ENCODE measurements around the gene EPB41L1.

EPB41L1 gene

DNA sequence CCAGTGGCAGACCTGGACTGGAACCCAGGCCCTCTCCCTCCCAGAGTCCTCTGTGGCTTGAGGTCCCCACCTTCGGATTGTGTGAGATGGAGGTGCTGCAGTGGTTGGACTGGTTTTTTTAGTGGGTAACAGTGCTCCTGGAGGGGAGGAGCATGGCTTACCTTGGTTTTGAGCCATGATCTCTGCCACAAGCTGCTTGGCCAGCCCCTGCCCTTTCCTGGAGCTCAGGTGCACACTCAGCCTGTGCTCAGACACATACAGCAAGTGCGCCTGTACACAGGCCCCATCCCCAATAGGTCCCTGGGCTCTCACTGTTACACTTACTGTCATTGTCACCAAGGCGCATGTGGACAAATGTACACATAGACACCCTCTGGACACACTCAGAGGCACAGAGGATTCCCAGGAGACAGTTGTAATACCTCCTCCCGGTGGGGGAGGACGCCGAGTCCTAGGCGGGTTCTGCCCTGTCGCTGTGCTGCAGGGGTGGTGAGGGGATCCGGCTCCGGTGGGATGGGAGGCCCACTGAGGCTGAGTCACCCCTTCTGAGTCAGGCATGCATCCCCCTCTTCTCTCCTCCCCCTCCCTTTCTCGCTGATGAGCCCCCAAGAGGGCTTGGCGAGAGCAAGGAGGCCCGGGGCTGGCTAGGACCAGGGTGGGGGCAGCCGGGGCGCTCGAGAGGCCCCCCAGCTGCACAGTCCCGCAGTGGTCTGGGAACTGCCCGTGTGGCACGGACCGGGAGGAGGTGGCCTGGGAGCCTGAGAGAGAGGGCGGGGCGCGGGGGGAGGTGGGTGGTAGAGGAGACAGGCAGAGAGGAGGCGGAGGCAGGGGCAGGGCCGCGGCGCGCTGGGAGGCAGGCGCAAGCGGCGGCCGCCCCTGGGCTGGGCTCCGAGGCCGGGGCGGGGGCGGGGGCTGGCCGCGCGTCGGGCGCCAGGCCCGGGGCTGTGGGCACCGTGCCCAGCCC is 522 bp upstream of the EPB41L1 start:
- in situ Hi-C loops (cut with MboI; ENCODE audit: low sequenced_read_pairs) = no loop called here

DNA sequence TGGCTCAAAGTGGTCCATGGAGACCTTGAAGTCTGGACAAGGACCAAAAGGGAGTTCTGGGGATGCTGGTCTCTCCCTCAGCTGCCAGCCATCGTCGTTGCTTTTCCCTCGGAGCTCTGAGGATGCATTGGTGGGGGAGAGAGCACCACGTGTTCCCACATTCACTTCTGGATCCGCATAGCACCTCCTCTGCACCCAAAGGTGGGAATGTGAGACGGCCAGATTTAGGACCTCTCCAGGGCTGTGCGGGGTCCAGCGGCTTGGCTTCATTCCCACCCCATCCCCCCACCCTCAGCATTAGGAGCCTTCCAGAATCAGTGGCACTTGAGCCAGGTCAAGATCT is 1.1 kb downstream of the EPB41L1 start:
- in situ Hi-C loops (cut with MboI; ENCODE audit: low sequenced_read_pairs) = no loop called here

DNA sequence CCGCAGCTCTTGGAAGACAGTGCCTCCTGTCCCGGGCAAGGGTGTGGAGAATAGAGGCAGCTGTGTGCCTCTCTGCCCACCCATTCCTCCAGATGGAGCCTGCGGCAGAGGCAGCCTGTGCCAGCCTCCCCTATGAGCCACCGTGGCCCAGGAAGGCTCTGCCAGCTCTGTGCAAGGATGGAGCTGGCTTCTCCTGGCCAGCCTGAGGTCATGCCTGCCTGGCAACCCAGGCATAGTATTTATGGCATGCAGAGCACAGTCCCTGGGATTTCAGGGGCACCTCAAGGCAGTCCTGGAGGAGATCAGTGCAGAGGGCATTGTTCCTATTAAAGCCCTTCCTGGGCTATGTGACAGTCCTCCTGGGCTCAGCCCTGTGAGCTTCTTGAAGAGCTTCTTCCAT is 1.5 kb downstream of the EPB41L1 start:
- in situ Hi-C loops (cut with MboI; ENCODE audit: low sequenced_read_pairs) = no loop called here

DNA sequence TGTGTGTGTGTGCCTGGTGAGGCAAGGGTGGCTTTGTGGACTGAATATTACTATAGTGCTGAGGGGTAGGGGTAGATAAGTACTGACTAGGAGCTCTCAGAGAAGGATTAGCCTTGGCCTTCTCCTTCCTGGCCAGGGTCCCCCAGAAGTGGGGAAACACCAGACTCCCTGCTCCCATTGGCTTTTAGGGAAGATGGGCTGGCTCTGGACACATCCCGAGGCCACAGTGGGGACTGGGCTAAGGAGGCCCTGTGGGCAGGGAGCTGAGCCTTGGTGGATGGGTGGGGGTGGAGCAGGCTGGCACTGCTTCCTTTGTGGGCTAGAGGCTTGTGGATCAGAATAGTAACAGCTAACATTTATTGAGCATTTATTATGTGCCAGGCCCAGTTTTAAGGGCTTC is 3.1 kb downstream of the EPB41L1 start:
- in situ Hi-C loops (cut with MboI; ENCODE audit: low sequenced_read_pairs) = no loop called here

DNA sequence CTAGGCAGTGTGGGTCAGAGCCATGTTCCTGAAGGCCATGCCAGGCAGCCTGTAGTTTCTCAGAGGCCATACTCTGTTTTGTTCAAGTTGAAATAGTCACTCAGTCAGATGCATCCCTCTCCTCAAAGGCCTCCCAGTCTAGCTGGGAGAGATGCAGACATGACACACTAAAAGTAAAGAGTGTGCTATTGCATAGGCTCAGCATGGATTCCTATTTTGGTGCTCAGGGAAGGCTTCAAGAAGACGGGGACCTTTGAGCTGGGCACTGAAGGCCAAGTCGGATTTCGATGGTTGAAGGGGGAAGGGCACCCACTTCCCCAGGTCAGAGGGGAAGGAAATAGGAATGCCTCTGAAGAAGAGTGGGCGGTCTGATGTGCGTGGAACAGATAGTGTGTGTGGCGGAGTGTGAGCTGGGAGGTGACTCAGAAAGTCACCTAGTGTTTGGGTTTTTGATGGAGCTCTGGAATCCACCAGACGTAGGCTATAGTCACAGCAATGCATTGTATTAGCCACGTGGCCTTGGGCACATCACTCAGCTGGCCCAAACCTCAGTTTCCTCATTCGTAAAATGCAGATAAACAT is 3.7 kb downstream of the EPB41L1 start:
- in situ Hi-C loops (cut with MboI; ENCODE audit: low sequenced_read_pairs) = no loop called here

DNA sequence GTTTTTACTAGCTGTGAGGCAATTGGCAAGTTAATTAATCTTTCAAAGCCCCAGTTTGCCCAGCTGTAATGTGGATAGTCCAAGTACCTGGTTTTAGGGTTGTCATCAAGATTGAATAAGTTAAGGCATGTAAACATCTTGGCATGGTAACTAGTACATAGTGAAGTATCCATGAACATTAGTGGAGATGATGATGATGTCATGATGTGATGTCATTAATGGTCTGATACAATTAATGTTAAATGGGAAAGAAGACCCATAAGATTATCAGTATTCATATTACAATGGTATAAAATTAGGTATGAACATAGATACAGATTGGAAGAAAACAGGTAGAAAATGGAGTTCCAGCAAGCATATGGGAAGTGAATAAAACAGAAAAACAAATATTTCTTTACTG is 5.3 kb downstream of the EPB41L1 start:
- in situ Hi-C loops (cut with MboI; ENCODE audit: low sequenced_read_pairs) = no loop called here

DNA sequence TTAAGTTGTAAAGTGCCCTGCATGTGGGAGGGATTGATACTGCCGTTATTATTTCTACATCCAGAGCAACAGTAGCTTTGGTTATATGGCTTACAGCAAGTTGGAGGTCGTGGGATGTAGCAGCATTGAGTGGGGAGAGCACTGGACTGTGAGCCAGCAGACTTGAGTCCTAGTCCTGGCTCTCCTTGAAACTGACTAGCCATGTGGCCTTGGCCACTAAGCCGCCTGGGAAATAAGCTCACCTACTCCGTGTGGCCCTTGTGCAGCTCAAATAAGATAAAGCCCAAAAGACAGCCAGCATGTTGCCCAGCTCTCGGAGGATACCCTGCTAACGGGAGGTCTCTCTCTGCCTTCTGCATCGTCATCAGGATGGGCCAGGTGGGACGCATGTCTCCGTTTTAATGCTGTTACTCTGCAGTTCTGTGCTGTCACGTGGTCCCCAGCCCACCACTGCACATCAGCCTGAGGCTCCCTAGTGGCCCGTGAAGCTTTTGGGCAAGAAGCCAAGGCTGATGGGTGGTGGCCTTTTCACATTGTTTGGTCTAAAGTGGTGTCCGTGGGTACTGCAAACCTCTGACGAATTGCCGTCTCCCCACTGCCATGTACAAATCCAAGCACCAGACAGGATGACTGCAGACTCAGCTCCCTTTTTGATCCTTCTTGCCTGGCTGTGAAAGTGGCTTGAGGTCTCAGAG is 7.9 kb downstream of the EPB41L1 start:
- in situ Hi-C loops (cut with MboI; ENCODE audit: low sequenced_read_pairs) = no loop called here

DNA sequence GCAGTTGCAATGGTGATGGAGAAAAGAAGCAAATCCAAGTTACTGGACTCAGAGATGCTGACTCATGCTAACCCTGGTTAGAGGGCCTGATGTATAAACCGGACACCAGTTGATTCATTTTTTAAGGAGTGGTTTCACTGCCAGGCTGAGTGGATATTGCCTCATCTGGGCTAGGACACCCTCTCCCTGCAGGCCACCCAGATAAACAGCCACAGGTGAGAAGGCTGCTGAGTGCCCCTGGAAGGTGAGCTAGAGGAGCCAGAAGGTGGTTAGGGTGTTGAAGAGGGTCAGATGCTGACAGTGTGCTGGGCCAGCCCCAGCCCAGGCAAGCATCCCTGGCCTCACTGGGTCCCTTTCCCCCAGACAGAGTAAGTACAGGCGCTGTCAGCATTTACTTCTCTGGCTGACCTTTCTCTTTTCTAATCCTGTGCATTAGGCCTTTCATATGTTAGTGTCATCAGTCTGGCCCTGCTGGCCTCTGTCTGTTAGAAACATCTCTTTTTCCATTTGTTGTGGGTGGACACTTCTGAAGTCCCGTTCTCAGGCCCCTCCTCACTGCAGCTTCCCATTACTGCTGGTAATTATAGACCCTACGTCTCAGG is 13.5 kb downstream of the EPB41L1 start:
- in situ Hi-C loops (cut with MboI; ENCODE audit: low sequenced_read_pairs) = no loop called here

DNA sequence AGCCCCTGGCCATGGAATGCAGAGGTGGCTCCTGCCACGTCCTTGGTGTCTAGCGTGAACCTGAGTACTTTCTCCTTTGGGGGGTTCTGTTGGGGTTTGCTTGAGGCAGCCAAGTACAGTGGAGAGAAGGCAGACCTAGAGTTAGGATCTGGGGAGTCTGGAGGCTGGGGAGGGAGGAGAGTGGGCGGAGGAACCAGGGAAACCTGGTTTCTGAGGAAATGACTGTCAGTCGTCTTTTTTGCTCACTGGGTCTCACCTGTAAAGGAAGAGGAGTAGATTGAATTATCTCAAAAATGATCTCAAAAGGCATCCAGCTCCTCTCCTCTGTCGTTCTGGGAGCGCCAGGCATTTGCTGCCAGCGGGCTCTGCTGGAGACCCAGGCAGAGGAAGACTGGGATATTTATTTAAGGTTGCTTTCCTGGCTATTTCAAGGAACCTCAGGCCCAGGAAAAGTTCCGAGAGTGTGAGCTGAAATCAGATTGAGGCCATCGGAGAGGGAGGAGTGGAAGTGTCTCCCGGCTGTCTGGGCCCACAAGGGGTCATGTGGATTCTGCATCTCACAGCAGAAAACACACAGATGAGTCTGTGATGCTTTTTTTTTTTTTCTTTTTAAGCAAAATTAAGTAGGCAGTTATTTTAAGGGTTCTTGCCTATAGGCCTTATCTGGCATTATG is 16.1 kb downstream of the EPB41L1 start:
- in situ Hi-C loops (cut with MboI; ENCODE audit: low sequenced_read_pairs) = no loop called here

DNA sequence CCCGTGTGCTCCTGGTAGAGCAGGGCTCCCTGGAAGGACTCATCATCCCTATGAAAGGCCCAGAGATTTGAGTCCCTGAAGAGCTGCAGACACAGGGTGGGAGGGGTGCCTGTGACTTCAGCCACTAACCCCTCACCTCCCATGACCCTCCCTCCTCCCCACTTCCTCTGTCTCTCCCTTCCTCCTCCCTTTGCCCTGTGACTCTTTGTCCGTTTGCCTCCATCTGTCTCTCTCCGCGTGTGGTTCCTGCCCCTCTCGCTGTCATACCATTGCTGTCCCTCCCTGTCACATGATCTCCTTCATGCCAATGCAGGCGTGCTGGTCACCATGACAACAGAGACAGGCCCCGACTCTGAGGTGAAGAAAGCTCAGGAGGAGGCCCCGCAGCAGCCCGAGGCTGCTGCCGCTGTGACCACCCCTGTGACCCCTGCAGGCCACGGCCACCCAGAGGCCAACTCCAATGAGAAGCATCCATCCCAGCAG is 19.0 kb downstream of the EPB41L1 start:
- in situ Hi-C loops (cut with MboI; ENCODE audit: low sequenced_read_pairs) = no loop called here

DNA sequence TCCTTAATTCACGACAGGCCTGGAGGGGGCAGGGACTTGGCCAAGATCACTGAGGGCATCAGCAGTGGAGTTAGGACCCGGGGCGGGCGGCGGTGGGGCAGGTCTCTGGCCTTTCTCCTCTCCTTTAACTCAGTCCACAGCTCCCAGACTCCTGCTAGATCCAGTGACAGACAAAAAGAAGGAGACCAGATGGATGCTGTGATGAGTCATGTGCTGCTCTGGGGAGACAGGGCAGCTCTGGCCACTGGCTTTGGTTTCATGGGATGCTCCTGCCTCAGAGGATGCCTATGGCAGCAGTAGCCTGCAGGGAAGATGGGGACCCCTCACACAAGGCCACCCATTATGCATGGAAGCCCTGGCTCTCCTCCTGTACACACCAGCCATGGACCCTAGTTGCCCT is 20.5 kb downstream of the EPB41L1 start:
- in situ Hi-C loops (cut with MboI; ENCODE audit: low sequenced_read_pairs) = no loop called here

DNA sequence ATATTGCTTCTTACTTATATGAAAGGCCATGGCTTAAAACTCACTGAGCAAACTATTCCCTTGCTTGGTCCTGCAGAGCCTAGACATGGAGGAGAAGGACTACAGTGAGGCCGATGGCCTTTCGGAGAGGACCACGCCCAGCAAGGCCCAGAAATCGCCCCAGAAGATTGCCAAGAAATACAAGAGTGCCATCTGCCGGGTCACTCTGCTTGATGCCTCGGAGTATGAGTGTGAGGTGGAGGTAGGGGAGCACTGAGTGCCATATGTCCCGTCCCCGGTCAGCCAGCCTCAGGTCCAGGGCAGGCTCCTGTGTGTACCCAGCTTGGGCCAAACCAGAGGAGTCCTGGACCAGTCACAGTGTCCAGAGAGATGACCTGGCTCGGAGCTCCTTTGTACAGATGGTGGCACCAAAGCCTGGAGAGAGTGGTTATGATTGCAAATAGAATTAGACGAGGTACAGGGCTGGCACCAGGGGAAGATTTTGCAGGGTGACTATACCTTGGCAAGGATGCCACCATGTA is 21.0 kb downstream of the EPB41L1 start:
- in situ Hi-C loops (cut with MboI; ENCODE audit: low sequenced_read_pairs) = no loop called here

DNA sequence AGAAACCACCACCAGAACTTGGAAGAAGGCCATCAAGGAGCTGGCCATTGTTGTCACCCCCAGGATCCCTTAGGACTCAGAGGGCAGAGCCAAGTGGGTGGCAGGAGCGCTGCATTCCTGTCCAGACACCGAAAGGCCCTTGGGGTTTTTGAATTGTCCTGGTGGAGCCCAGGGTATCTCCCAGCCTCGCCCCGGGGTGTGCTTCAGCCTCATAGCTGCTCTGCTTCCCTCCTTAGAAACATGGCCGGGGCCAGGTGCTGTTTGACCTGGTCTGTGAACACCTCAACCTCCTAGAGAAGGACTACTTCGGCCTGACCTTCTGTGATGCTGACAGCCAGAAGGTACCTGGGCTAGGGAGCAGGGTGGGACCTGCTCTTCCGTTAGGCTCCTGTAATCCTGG is 23.2 kb downstream of the EPB41L1 start:
- in situ Hi-C loops (cut with MboI; ENCODE audit: low sequenced_read_pairs) = no loop called here

DNA sequence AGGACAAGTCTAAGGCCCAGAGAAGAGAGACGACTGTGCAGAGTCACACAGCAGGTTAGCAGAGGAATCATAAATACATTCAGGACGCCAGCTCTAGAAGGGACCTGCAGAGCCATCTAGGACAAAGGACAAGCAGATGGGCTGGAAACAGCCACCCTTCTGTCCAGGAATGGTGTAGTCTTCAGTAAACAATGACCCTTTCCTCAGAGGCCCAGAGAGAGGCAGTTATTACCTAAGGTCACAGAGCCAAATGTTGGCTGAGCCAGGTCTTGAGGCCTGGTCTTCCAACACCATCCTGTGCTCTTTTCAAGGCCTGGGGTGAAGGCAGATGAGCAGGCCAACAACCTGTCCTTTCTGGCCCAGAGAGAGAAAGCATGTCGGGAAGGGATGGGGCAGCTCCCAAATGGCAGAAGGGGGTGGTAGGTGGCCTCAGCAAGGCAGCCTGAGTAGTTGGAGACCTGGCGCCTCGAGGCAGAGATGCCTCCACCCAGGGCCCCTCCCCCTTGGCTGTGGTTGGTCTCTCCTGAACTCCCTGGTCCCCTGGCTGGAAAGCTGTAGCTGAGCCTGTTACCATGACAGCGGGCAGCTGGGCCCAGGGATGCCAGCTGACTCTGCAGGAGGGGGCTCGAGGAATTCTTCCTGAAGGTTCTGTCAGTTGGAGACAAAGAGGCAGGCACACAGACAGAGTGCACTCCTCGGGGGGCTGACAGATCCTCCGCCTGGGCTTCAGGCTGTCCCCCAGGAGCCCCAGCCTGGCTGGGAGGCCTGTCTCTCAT is 24.8 kb downstream of the EPB41L1 start:
- in situ Hi-C loops (cut with MboI; ENCODE audit: low sequenced_read_pairs) = no loop called here

DNA sequence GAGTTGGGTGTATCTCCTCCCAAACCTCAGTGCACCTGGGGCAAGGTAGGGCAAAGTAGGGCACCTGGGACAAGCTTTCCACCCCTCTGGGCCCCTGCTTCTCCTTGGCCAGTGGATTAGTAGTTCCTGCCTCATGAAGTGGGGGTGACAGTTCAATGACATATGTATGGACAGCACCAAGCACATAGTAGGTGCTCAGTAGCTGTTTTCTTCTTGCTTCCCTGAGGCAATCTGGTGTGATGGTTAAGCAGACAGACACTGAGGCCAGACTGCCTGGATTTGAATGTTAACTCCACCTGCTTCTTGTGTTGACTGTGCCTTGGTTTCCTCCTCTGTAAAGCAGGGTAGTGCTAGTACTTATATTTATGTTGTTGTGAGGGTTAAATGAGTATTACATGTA is 25.8 kb downstream of the EPB41L1 start:
- in situ Hi-C loops (cut with MboI; ENCODE audit: low sequenced_read_pairs) = no loop called here

DNA sequence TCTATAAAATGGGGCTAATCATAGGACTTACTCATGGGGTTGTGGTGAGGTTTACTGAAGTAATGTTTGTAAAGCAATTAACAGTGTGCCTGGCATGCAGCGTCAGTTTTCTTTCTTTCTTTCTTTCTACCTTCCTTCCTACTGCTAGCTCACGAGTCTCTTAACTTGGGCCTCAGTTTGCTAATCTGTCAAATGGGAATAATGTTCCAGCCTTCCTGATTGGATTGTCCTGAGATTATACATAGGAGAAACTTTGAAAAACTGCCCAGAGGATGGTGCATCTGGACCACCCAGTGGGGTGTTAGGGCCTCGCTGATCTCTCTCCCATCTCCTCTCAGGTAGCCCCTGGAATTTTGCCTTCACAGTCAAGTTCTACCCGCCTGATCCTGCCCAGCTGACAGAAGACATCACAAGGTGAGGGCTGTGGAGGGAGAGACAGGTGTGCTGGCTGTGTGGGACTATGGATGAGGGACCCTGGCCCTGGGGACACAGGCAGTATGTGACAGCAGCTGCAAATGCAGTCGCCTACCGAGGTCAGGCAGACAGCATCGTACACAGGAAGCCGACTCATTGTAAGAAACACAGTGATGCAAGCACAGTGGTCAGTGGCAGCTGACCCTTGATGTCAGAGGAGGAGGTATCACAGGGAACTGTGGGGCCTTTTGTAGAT is 27.5 kb downstream of the EPB41L1 start:
- in situ Hi-C loops (cut with MboI; ENCODE audit: low sequenced_read_pairs) = no loop called here

DNA sequence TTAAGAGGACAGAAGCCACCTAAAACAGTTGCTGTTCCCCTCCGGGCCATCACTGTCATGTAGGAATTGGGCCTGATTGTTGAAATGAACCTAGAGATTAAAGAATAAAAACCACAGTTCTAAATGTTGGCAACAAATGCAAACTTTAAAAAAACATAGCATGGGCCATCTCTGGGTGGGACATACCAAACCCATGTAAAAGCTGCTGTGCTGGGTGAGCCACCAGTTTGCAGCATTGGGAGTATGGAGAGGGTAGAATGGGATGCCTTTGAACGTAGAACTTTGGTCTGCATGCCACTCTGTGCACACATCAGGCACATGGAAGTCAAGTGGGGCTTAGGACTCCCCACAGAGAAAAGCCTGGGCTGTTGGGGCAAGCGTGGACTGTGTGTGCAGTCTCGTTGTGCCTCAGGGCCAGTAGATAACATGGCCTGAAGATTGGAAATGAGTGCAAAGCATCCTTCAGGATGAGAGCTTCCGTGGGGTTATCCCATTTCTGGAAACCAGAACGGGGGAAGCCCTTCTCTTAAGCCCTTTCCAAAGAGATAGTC is 28.1 kb downstream of the EPB41L1 start:
- in situ Hi-C loops (cut with MboI; ENCODE audit: low sequenced_read_pairs) = no loop called here

DNA sequence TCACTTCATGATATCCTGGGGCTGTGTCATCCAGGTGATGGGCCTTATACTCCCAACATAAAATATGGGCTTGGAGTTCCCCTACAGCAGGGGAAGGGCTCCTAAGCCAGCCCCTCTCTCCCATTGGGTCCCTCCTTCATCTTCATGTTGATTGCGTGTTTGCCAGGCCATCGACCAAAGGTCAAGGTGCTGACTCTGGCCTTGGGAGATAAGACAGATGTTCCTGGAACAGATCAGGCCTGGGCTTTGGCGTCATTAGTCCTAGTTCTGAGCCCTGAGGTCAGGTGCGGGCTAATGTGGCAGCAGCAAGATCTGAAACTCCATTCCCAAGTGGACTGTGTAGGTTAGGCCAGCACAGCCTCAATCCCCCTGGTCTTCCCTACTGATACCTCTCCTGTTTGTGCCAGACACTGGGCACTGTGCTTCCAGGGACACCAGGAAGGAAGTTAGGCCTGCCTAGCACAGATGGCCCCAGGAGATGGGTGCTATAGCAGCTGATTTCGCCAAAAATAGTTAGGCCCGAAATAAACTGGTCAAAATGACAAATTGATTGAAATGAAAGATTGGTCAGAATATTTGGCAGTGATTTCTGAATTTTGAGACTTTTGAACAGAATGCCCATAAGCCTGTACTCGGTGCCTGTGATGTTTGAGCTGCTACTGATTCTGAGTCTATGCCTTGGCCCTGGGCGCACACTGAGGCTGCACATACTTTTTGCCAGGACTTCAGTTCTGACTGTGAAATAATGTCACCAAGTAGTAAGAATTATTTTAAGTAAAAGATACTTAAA is 28.8 kb downstream of the EPB41L1 start:
- in situ Hi-C loops (cut with MboI; ENCODE audit: low sequenced_read_pairs) = no loop called here
